Keratinocyte (primary cell): ENCODE data around the gene PCNX4. TPM values are rescaled to one million over a fixed set of nuclear protein-coding genes. Genes with fewer than 3 reads are reported as not detected.
A peak's percentile ranks its signal among the peaks of the same experiment; 100 is the strongest.

Source experiments
- DNase-seq: peaks from one replicate; pipeline ENCODE4 v3.0.0-alpha.2; 2011; ENCODE audit warnings: low read depth, missing footprints, low spot score
- FAIRE-seq: peaks from 2 replicates; lab custom pipeline; 2011; peaks lifted over from hg19 to GRCh38; lab: Jason Lieb, UNC
- H2AFZ ChIP-seq: 2 replicates; pipeline ENCODE4 v1.6.0; 2012; ENCODE audit warnings: low read length, control low read depth, inconsistent platforms; ENCODE audit not compliant: control insufficient read depth
- H3K27ac ChIP-seq: 2 replicates; pipeline ENCODE4 v1.5.1; 2011; ENCODE audit warnings: low read length; ENCODE audit not compliant: control insufficient read depth, insufficient read depth
- H3K27me3 ChIP-seq: 3 replicates; pipeline ENCODE4 v1.6.0; 2011; ENCODE audit warnings: low read length; ENCODE audit not compliant: control insufficient read depth, insufficient read depth; ENCODE audit errors: extremely low read depth
- H3K36me3 ChIP-seq, 2 experiments: 2 replicates in 1 of 2; 3 replicates in 1 of 2; pipeline ENCODE4 v1.5.1; 2011; ENCODE audit warnings: low read length in 2 of 2, mild to moderate bottlenecking in 1 of 2; ENCODE audit not compliant: control insufficient read depth in 2 of 2, insufficient read depth in 2 of 2; ENCODE audit errors: extremely low read depth in 1 of 2
- H3K4me1 ChIP-seq: 3 replicates; pipeline ENCODE4 v1.5.1; 2011; ENCODE audit warnings: low read length; ENCODE audit not compliant: control insufficient read depth, insufficient read depth; ENCODE audit errors: extremely low read depth
- H3K4me2 ChIP-seq: 3 replicates; pipeline ENCODE4 v1.6.0; 2011; ENCODE audit warnings: low read depth, low read length; ENCODE audit not compliant: control insufficient read depth, insufficient read depth; ENCODE audit errors: extremely low read depth
- H3K4me3 ChIP-seq, 3 experiments: fragments of 200-600 bp in 1 of 3; sonication (generic) in 1 of 3; 2 replicates in 2 of 3; 3 replicates in 1 of 3; pipeline ENCODE4 v1.5.1; 2011 to 2016; ENCODE audit warnings: low read length in 3 of 3, mild to moderate bottlenecking in 3 of 3, control low read depth in 2 of 3, inconsistent platforms in 1 of 3, low read depth in 1 of 3, mixed read lengths in 1 of 3, mixed run types in 1 of 3, moderate library complexity in 1 of 3; ENCODE audit not compliant: control insufficient read depth in 2 of 3, insufficient read depth in 2 of 3; ENCODE audit errors: extremely low read depth in 1 of 3
- H3K79me2 ChIP-seq: 2 replicates; pipeline ENCODE4 v1.6.0; 2012; ENCODE audit warnings: low read length; ENCODE audit not compliant: control insufficient read depth, insufficient read depth
- H3K9ac ChIP-seq: 3 replicates; pipeline ENCODE4 v1.6.0; 2011; ENCODE audit warnings: low read length; ENCODE audit not compliant: control insufficient read depth, insufficient read depth; ENCODE audit errors: extremely low read depth
- H3K9me1 ChIP-seq: 3 replicates; pipeline ENCODE4 v1.6.0; 2011; ENCODE audit warnings: low read length; ENCODE audit not compliant: control insufficient read depth, insufficient read depth; ENCODE audit errors: extremely low read depth
- H3K9me3 ChIP-seq: 2 replicates; pipeline ENCODE4 v1.5.1; 2012; ENCODE audit warnings: low read depth, low read length; ENCODE audit not compliant: control insufficient read depth
- H4K20me1 ChIP-seq: 3 replicates; pipeline ENCODE4 v1.6.0; 2011; ENCODE audit warnings: low read length; ENCODE audit not compliant: control insufficient read depth, insufficient read depth; ENCODE audit errors: extremely low read depth
- CTCF ChIP-seq, 3 experiments: IDR thresholded peaks in 1 of 3; conservative IDR thresholded peaks in 1 of 3; optimal IDR thresholded peaks in 1 of 3; 2 replicates in 2 of 3; 3 replicates in 1 of 3; pipeline versions ENCODE3 to v1.5.1; 2011; ENCODE audit warnings: low read length in 3 of 3, mild to moderate bottlenecking in 3 of 3, moderate library complexity in 2 of 3, control low read depth in 1 of 3, inconsistent platforms in 1 of 3; ENCODE audit not compliant: insufficient read depth in 2 of 3; ENCODE audit errors: extremely low read depth in 1 of 3
- EZH2 ChIP-seq: IDR thresholded peaks from one replicate; pipeline ENCODE4 v1.6.1; 2012; ENCODE audit warnings: inconsistent platforms, mild to moderate bottlenecking, low read length, moderate library complexity
- dilution Hi-C: fragments of 300-500 bp; cut with MboI; formaldehyde crosslinking; loops from one replicate; pipeline ENCODE4 v1.7.0; 2020; ENCODE audit warnings: low sequenced_read_pairs; ENCODE audit not compliant: extremely low pct_ligation_motif_present
- polyA plus RNA-seq, 5 experiments: library from polyadenylated mRNA; depleted of rRNA in 3 of 5; stranded (reverse) in 3 of 5; stranded (forward) in 1 of 5; unstranded in 1 of 5; fragments of >200 nt; gene quantifications; 1 replicate in 1 of 5; 2 replicates in 3 of 5; 3 replicates in 1 of 5; pipeline versions ENCODE4 v1.2.1 to v1.2.3, GENCODE V29; 2011 to 2012; ENCODE audit warnings: missing spikeins in 2 of 5, low read depth in 1 of 5, low replicate concordance in 1 of 5

PCNX4 gene
- polyA plus RNA-seq, 1 donor (not counting 4 experiments of a cell fraction or from before 2014, with no cell fraction given), result 49.8 TPM

GRCh38 chr14:60151715-60152114 is 60.0 kb downstream of the PCNX4 start:
- Histone ChIP-seq H3K9me3 (no peaks in the 10 kb centered on the region), H3K27me3 (no peaks in the 10 kb centered on the region), H3K27ac (peak overlapping the region; percentile 84), H3K4me1 (peaks cover 16% of the 10 kb centered on the region), H3K9me1 (no peaks in the 10 kb centered on the region), H2AFZ (no peak overlapping the region), H3K4me2 (peak overlapping the region; percentile 55), H3K9ac (peak overlapping the region; percentile 30), H3K79me2 (peaks cover 5% of the 10 kb centered on the region), H3K4me3 (no peak overlapping the region), H4K20me1 (no peaks in the 10 kb centered on the region), H3K36me3 (peaks cover 14 to 19% of the 10 kb centered on the region in 2 experiments)
- TF ChIP-seq CTCF (optimal IDR thresholded peaks at IDR 0.05 in 1 of 3, IDR thresholded peaks at IDR 0.05 in 1 of 3, conservative IDR thresholded peaks at IDR 0.05 in 1 of 3; ENCODE audit: extremely low read depth in 1 of 3, insufficient read depth in 2 of 3, low read length in 3 of 3) (no peak), EZH2 (no peak)
- dilution Hi-C loops, result no loop called here
- DNase-seq (peak; percentile 64), FAIRE-seq (peak; percentile 96)

DNA sequence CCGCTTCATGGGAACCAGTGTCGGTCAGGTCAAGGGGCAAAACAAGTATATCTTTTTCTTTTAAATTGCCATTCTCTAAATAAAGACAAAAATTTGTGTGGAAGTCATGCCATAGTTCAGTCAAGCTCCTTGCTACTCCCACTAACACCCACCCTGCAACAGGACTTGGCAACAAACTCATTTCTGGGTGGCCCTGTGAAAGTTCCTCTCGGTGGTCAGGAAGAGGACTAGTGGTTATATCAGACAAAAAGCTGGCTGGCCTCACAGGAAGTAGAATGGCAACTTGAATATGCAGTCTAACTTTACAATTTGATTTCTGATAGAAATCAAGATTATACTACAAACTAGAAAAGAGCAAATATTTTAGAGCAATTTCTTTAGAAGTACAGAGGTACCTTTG is 62.3 kb downstream of the PCNX4 start:
- H4K20me1 ChIP-seq, result no peaks in the 10 kb centered on the region
- FAIRE-seq (no peak), DNase-seq (no peak)
- H2AFZ ChIP-seq, result no peak overlapping the region
- no peak for TF ChIP-seq EZH2
- no peak for TF ChIP-seq CTCF (optimal IDR thresholded peaks at IDR 0.05 in 1 of 3, IDR thresholded peaks at IDR 0.05 in 1 of 3, conservative IDR thresholded peaks at IDR 0.05 in 1 of 3; ENCODE audit: extremely low read depth in 1 of 3, insufficient read depth in 2 of 3, low read length in 3 of 3)
- H3K79me2 ChIP-seq, result peaks cover 25% of the 10 kb centered on the region
- no peak overlapping the region for H3K27ac ChIP-seq
- peaks cover 6 to 7% of the 10 kb centered on the region in 2 experiments for H3K36me3 ChIP-seq
- dilution Hi-C loops, result no loop called here
- H3K4me2 ChIP-seq, result no peak overlapping the region
- H3K9me1 ChIP-seq, result no peaks in the 10 kb centered on the region
- H3K27me3 ChIP-seq, result no peaks in the 10 kb centered on the region
- no peaks in the 10 kb centered on the region for H3K9me3 ChIP-seq
- H3K4me3 ChIP-seq, result no peak overlapping the region
- no peak overlapping the region for H3K9ac ChIP-seq
- H3K4me1 ChIP-seq, result peaks cover 16% of the 10 kb centered on the region
